Measurements from ENCODE around the gene EGFL7.

The EGFL7 gene

GRCh38 chr9:136691316-136692184 is 28.8 kb downstream of the EGFL7 start:
- peaks cover 6% of the 10 kb centered on the region for H3K27me3 Mint-ChIP-seq
- no peaks in the 10 kb centered on the region for H3K9me3 Mint-ChIP-seq
- H3K27ac Mint-ChIP-seq: no peak overlapping the region
- H3K4me3 Mint-ChIP-seq: no peak overlapping the region
- no peaks in the 10 kb centered on the region for H3K4me1 Mint-ChIP-seq
- no peaks in the 10 kb centered on the region for H3K36me3 Mint-ChIP-seq

- no peak overlapping the region for H3K4me3 Mint-ChIP-seq
Observed at GRCh38 chr9:136692185-136693134, 29.7 kb downstream of the EGFL7 start.

GRCh38 chr9:136693135-136693489 is 30.4 kb downstream of the EGFL7 start:
- Mint-ChIP-seq H3K27me3 (peaks cover 6% of the 10 kb centered on the region), H3K9me3 (no peaks in the 10 kb centered on the region), H3K4me1 (no peaks in the 10 kb centered on the region), H3K4me3 (no peak overlapping the region), H3K36me3 (no peaks in the 10 kb centered on the region), H3K27ac (peak overlapping the region; percentile 59)

More at GRCh38 chr9:136692185-136693134, 29.7 kb downstream of the EGFL7 start:
- Mint-ChIP-seq H3K4me1 (no peaks in the 10 kb centered on the region), H3K27ac (no peak overlapping the region), H3K27me3 (peaks cover 6% of the 10 kb centered on the region), H3K9me3 (no peaks in the 10 kb centered on the region), H3K36me3 (no peaks in the 10 kb centered on the region)

- peaks cover 6% of the 10 kb centered on the region for H3K27me3 Mint-ChIP-seq
- H3K9me3 Mint-ChIP-seq: no peaks in the 10 kb centered on the region
- no peaks in the 10 kb centered on the region for H3K4me1 Mint-ChIP-seq
- H3K4me3 Mint-ChIP-seq: no peak overlapping the region
- no peaks in the 10 kb centered on the region for H3K36me3 Mint-ChIP-seq
- peak overlapping the region; percentile 59 for H3K27ac Mint-ChIP-seq
Observed at GRCh38 chr9:136693490-136694162, 30.9 kb downstream of the EGFL7 start.

- no peak overlapping the region for H3K4me3 Mint-ChIP-seq
- H3K9me3 Mint-ChIP-seq: no peaks in the 10 kb centered on the region
- H3K4me1 Mint-ChIP-seq: no peaks in the 10 kb centered on the region
- peaks cover 7% of the 10 kb centered on the region for H3K27me3 Mint-ChIP-seq
- no peak overlapping the region for H3K27ac Mint-ChIP-seq
- H3K36me3 Mint-ChIP-seq: no peaks in the 10 kb centered on the region
Observed at GRCh38 chr9:136694163-136694871, 31.6 kb downstream of the EGFL7 start.

- H3K4me1 Mint-ChIP-seq: no peaks in the 10 kb centered on the region
- H3K4me3 Mint-ChIP-seq: no peak overlapping the region
- peaks cover 7% of the 10 kb centered on the region for H3K27me3 Mint-ChIP-seq
- no peaks in the 10 kb centered on the region for H3K9me3 Mint-ChIP-seq
- no peaks in the 10 kb centered on the region for H3K36me3 Mint-ChIP-seq
- H3K27ac Mint-ChIP-seq: no peak overlapping the region
Observed at GRCh38 chr9:136694872-136695247, 32.1 kb downstream of the EGFL7 start.

- Mint-ChIP-seq H3K36me3 (no peaks in the 10 kb centered on the region), H3K9me3 (no peaks in the 10 kb centered on the region), H3K4me3 (no peak overlapping the region), H3K27ac (no peak overlapping the region), H3K27me3 (peaks cover 11% of the 10 kb centered on the region), H3K4me1 (peaks cover 4% of the 10 kb centered on the region)
Observed at GRCh38 chr9:136695435-136695895, 32.7 kb downstream of the EGFL7 start.

GRCh38 chr9:136695955-136696354 is 33.2 kb downstream of the EGFL7 start:
- peaks cover 11% of the 10 kb centered on the region for H3K27me3 Mint-ChIP-seq

GRCh38 chr9:136696502-136696901 is 33.8 kb downstream of the EGFL7 start:
- no peaks in the 10 kb centered on the region for H3K36me3 Mint-ChIP-seq
- H3K27me3 Mint-ChIP-seq: peaks cover 11% of the 10 kb centered on the region
- H3K4me3 Mint-ChIP-seq: no peak overlapping the region
- H3K4me1 Mint-ChIP-seq: peaks cover 14% of the 10 kb centered on the region
- no peak overlapping the region for H3K27ac Mint-ChIP-seq
- H3K9me3 Mint-ChIP-seq: no peaks in the 10 kb centered on the region

More at GRCh38 chr9:136695955-136696354, 33.2 kb downstream of the EGFL7 start:
- no peaks in the 10 kb centered on the region for H3K36me3 Mint-ChIP-seq
- H3K27ac Mint-ChIP-seq: no peak overlapping the region
- no peak overlapping the region for H3K4me3 Mint-ChIP-seq
- no peaks in the 10 kb centered on the region for H3K9me3 Mint-ChIP-seq
- H3K4me1 Mint-ChIP-seq: peaks cover 9% of the 10 kb centered on the region

GRCh38 chr9:136697146-136697820 is 34.6 kb downstream of the EGFL7 start:
- no peaks in the 10 kb centered on the region for H3K36me3 Mint-ChIP-seq
- peaks cover 17% of the 10 kb centered on the region for H3K4me1 Mint-ChIP-seq
- no peaks in the 10 kb centered on the region for H3K9me3 Mint-ChIP-seq
- H3K27me3 Mint-ChIP-seq: peaks cover 11% of the 10 kb centered on the region
- no peak overlapping the region for H3K4me3 Mint-ChIP-seq
- no peak overlapping the region for H3K27ac Mint-ChIP-seq

- no peak overlapping the region for H3K4me3 Mint-ChIP-seq
- peaks cover 9% of the 10 kb centered on the region for H3K27me3 Mint-ChIP-seq
- peaks cover 17% of the 10 kb centered on the region for H3K4me1 Mint-ChIP-seq
- H3K9me3 Mint-ChIP-seq: no peaks in the 10 kb centered on the region
- H3K36me3 Mint-ChIP-seq: no peaks in the 10 kb centered on the region
- H3K27ac Mint-ChIP-seq: no peak overlapping the region
Observed at GRCh38 chr9:136697821-136698526, 35.3 kb downstream of the EGFL7 start.

- H3K27me3 Mint-ChIP-seq: peaks cover 5% of the 10 kb centered on the region
- H3K27ac Mint-ChIP-seq: no peak overlapping the region
- peaks cover 17% of the 10 kb centered on the region for H3K4me1 Mint-ChIP-seq
- H3K4me3 Mint-ChIP-seq: no peak overlapping the region
- H3K36me3 Mint-ChIP-seq: no peaks in the 10 kb centered on the region
- no peaks in the 10 kb centered on the region for H3K9me3 Mint-ChIP-seq
Observed at GRCh38 chr9:136698635-136699246, 36.0 kb downstream of the EGFL7 start.

- peak overlapping the region; percentile 55 for H3K27ac Mint-ChIP-seq
- H3K4me1 Mint-ChIP-seq: peaks cover 17% of the 10 kb centered on the region
- no peaks in the 10 kb centered on the region for H3K9me3 Mint-ChIP-seq
- peaks cover 5% of the 10 kb centered on the region for H3K27me3 Mint-ChIP-seq
- no peak overlapping the region for H3K4me3 Mint-ChIP-seq
- H3K36me3 Mint-ChIP-seq: no peaks in the 10 kb centered on the region
Observed at GRCh38 chr9:136700304-136700703, 37.6 kb downstream of the EGFL7 start.
